Activated T-cell treated with anti-CD3 and anti-CD28 coated beads for 4 hours (primary cell): ENCODE results near the gene CD164L2.

Source experiments
- DNase-seq: peaks from one replicate; pipeline ENCODE4 v3.0.0-alpha.2; 2020

Gene CD164L2

DNA sequence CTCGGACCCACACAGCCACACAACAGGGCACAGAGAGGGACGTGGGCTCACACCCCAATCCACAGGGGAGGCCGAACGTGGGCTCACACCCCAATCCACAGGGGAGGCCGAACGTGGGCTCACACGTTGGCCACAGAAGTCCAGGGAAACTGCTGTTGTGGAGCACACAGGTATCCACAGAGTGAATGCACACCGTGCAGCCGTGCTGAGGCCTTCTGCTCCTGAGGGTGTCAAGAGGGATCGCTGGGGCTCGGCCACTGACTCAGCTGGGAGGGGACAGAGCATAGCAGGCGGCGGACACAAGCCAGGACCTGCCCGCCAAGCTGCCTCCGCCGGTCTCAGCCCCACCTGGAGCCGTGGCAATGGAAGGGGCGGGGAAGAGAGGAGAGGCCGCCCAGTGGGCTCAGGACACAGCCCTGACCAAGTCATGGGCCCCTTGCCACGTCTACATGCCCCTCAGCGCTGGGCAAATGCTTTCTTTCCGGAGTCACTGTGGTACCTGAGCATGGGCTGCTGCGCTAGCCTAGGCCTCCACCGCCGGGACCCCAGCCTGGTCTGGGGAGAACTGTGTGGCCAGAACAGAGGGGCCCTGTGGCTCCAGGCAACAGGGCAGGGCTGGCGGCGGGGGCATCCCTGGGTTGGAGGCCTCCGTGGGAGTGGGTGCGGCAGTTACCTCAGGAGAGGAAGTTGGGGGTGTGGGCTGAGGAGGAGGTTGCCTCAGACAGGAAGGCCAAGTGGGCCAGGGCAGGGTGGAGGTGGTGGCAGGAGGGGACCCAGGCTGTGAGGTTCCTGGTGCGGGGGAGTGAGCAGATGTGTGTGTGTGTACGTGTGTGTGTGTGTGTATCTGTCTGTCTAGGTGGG, 40.1 kb downstream of the CD164L2 start:
- DNase-seq, result peak; percentile 78

DNA sequence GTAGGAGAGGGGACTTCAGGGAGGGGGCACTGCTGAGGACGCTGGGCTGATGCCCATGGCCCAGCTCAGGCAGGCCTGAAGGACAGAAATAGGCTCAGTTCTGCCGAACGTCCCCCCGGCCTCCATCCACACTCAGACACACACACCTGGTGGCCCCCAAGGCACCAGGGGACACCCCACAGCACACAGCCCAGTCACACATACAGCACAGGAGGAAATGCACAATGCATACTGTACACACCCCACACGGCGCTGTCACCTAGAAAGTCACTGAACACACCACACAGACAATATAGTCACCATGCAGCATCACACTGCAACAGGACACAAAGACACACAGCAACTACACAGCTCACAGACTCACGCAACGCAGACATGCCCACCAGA, 40.7 kb downstream of the CD164L2 start:
- DNase-seq, result no peak

DNA sequence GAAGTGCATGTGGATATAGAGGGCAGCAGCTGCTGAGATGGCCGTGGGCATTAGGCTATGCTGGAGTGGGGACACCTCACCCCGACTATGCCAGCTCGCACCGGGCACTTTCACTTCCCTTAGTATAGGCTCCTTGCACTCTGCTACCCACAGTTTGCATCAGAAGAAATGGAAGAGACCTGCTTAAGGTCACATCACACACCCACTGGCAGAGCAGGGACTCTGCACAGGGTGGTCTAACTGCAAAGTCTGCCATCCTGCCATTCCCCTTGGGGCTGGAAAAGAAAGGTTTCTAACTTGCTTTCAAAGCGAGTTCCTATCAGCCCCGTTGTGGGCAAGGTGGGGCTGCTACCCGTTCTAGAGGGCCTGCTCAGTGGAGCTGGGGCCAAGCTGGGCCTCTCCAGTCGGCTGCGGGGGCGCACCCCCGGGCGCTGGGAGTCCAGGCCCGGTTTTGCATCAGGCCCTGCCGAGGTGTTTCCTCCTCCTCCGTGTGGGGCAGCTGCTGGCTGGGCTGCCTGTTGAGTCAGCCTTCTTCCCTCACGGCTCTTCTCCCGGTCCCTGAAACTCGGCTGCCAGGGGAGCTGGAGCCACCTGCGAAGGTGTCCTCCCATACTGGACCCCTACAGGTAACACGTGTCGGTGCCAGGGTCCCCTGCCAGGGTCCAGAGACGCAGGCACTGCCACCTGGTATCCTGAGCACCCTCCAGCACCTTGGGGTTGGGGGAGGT, 41.4 kb downstream of the CD164L2 start, which contains the start of gene SYTL1:
Gene SYTL1 (plus strand): TSS at position 498 of the 728 bp plus-strand sequence. CDS start 3,313 bp downstream, outside the sequence.
- peak; percentile 42 for DNase-seq

DNA sequence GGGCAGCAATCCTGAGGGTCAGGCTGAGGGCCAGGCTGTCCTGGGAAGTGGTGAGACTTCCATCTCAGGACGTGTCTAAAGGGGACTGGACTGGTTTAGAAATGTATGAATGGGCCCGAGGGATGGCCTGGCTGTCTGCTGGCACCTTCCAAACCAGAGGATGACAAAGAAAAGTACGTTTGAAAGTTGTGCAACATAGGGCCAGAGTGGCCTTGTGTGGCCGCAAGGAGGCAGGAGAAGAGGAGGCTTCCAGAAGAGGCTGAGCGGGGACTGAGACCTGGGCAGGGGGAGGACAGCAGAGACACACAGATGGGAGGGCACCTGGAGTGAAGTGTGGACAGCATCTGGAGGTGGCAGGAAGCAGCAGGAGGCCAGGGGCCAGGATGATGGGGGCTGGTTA, 43.9 kb downstream of the CD164L2 start:
- no peak for DNase-seq

DNA sequence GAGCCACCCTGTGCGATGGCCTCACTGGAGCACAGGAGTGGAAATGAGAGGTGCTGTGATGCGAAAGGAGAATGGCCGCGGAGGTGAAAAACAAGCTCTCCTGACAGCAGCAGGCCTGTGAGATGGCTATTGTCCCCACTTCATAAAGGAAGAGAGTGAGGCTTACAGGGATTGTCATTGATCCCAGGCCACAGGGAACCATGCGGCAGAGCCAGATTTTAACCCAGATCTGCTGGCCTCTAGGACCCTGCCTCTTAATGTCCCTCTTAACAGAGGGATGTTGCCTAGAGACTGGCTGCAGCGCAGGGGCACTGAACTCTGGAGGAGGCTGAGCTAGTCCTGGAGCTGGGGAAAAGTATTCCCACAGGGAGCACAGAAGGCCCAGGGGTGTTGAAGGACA, 44.4 kb downstream of the CD164L2 start:
- no peak for DNase-seq

DNA sequence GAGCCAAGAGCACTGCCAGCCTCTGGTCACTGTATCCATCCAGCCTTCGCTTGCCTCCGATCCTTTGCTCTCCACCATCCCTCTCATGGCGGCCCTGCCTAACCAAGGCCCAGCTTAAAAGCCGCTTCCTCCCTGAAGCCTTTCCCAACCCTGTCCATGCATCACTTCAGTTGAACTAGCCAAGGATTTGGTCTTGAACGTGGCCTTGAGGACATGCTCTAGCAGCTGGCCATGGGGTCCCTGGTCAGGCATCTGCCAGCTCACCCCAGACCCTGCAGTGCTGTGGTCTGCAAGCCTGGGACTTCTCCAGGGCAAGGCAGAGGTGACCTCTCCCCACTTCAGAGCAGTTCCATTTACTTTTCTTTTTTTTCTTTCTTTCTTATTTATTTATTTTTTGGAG, 46.4 kb downstream of the CD164L2 start:
- DNase-seq, result no peak

DNA sequence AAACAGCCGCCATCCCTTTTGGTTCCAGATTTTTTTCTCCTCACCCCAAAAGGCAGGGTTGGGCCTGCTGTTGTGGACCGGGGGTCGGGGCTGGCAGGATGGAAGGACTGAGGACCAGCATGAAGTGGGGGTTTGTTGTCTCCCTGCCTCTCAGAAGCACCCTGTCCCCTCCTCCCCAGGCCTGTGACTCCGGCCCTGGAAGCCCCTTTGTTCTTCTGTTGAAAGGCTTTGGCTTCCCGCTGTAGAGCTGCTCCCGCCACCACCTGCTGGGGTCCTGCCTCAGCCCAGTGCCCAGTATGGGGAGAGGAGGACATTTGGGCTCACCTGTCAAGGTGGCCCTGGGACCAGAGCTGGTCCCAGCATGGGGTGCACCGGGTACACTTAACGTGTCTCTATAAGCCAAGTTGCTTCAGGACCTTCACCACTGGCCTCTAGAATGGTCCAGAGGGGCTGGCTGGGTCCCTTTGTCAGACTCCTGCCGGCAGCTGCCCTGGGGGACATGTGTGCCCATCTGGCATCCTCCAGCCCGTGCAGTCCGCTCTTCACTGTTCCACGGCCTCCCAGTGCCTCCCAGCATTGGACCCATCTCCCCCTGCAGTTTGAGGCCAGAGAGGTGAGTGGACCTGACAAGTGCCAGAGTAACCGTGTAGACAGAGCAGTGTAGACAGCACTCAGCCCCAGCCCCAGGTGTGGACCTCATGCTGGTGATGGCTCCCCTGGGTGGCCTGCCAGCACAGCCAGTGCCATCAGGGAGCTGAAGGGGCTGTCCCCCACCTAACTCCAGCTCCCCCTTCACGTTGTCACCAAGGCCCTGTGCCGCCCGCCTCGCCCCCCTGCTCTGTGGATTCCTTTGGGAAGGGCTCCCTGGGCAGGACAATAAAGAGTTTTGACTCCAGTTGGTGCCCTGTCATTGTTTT, 47.4 kb downstream of the CD164L2 start:
- DNase-seq, result no peak

DNA sequence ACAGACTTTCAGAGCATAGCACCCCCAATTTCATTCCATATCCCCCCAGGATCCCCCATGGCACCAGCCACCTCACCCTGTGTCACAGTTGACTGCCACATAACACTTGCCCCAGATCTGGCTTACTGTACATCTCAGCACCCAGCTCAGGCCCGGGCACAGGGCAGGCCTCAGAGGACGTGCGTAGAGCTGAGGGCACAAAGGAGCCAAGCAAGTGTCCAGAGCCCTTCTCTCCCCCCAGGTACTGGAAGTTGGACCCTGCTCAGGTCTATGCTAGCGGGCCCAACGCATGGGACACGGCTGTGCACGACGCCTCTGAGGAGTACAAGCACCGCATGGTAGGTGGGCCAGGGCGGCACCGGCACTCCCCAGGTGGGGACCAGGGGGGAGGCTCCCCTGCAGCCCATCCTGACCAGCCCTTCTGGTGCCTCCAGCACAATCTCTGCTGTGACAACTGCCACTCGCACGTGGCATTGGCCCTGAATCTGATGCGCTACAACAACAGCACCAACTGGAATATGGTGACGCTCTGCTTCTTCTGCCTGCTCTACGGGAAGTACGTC, 49.3 kb downstream of the CD164L2 start:
- no peak for DNase-seq

DNA sequence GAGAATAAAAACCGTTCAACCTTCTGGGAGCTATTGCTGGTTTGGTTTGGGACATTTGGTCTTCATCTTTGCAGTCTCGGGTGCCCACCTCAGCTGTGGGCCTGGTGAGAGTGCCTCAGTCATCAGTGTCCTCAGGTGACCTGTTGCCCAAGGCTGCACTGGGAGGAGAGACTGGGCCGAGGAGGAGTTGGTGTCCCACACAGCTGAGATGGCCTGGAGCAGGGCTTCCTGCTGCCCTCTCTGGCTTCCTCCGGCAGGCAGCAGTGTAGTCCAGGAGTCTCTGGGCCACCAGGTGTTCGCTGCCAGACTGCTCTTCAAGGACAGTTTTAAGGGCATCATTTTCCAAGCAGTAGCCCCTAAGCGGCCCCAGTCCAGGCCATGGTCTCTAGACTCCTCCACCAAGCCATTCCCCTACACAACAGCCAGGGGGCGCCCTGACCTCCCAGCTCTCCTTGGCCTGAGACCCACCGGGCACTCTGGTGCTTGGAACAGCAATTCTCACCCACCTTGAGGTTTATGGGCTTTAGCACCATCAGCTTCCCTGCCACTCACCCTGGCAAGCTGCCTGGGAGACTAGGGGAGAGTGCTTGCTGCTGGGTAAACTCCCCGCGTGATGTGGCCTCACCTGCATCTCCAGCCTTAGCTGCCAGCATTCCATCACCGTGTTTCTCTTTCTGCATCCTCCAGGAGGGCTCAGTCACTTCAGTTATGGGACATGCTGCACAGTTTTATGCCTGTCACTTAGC, 50.4 kb downstream of the CD164L2 start:
- no peak for DNase-seq

DNA sequence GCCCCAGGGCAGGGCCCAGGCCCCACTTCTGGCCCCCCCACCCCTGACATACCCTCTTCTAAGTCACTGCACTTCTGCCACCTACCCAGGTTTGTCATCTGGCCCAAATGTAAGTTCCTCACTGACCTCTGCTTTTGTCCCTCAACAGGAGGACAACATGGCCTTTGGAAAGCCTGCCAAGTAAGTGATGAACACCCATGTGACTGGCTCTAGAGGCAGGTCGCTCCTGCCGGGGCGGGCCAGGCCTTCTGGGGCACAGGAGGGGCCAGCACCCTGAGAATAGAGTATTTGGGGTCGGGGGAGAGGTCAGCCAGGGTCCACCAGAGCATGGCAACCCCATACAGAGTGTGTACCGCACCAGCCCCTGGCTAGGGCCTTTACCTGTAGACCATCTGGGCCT, 51.2 kb downstream of the CD164L2 start:
- DNase-seq, result no peak

DNA sequence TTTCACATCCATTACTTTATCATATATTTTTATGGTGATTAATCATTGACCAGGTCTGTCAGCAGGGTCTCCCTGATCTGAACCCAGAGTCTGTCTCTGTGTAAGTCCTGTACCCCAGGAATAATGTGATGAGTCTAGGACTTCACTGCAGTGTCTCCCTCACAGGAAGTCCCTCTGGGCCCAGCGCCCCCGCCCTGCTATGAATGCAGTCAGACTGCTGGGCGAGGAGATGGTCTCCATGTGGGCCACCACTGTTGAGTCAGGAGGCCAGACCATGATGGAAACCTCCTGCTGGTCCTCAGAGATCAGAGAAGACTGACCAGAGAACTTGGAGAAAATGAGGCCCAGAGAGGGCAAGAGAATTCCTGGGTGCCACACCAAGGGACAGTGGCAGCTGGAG, 51.7 kb downstream of the CD164L2 start:
- DNase-seq, result no peak

DNA sequence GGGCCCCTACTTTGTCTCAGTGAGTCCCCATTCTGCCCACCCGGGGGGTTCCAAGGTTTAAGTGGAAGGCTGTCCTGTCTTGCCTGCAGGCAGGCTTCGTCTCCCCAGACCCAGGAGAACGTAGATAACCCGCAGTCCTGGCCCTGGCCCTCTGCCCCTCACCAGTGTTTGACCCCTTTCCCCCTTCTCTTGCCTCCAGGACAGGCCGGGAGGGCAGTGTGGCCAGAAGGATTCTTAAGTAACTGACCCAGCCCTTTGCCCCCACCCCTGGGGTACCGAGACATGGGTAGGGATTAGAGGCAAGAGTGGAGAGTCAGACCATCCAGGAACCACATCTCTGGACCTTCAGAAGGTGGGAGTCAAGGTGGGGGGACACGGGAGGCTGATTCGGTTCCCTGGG, 52.3 kb downstream of the CD164L2 start:
- DNase-seq, result no peak
